HepG2 (cell line): ENCODE data around the gene KIAA0232. TPM values are rescaled to one million over a fixed set of nuclear protein-coding genes. Genes with fewer than 3 reads are reported as not detected.

Source experiments
- HMGXB3 ChIP-seq: sonication (generic); formaldehyde crosslinking; IDR thresholded peaks from 2 replicates; pipeline ENCODE4 v1.4.0; 2020; ENCODE audit warnings: missing genetic modification reagents, borderline replicate concordance
- NCOA1 ChIP-seq: sonication (generic); formaldehyde crosslinking; IDR thresholded peaks from 2 replicates; pipeline ENCODE4 v1.9.0; 2021; ENCODE audit warnings: missing genetic modification reagents
- NFRKB ChIP-seq: fragments of 450-650 bp; IDR thresholded peaks from 2 replicates; pipeline ENCODE4 v1.6.1; 2017
- TEF ChIP-seq: sonication (generic); formaldehyde crosslinking; IDR thresholded peaks from 2 replicates; pipeline ENCODE4 v1.5.0; 2020; ENCODE audit warnings: missing genetic modification reagents
- TGIF2 ChIP-seq: IDR thresholded peaks from 2 replicates; pipeline ENCODE4 v1.6.1; 2016; ENCODE audit warnings: control low read depth, missing compliant biosample characterization
- WIZ ChIP-seq: sonication (generic); formaldehyde crosslinking; IDR thresholded peaks from 2 replicates; pipeline ENCODE4 v1.5.1; 2020; ENCODE audit warnings: mild to moderate bottlenecking, missing genetic modification reagents
- ZBTB26 ChIP-seq: IDR thresholded peaks from 2 replicates; pipeline ENCODE4 v1.6.1; 2016; ENCODE audit warnings: missing compliant biosample characterization, missing genetic modification reagents, borderline replicate concordance
- ZBTB49 ChIP-seq: sonication (generic); formaldehyde crosslinking; IDR thresholded peaks from 2 replicates; pipeline ENCODE4 v1.4.0; 2020; ENCODE audit warnings: missing genetic modification reagents, borderline replicate concordance
- ZNF256 ChIP-seq: sonication (generic); formaldehyde crosslinking; conservative IDR thresholded peaks from 2 replicates; pipeline ENCODE4 v1.4.0; 2020; ENCODE audit warnings: missing genetic modification reagents
- ZNF646 ChIP-seq: sonication (generic); formaldehyde crosslinking; IDR thresholded peaks from 2 replicates; pipeline ENCODE4 v1.9.0; 2021; ENCODE audit warnings: mild to moderate bottlenecking, missing genetic modification reagents
- ZSCAN31 ChIP-seq: sonication (generic); formaldehyde crosslinking; IDR thresholded peaks from 2 replicates; pipeline ENCODE4 v1.5.0; 2020; ENCODE audit warnings: low read depth, mild to moderate bottlenecking, missing genetic modification reagents
- polyA plus RNA-seq, 8 experiments: library from polyadenylated mRNA; depleted of rRNA in 3 of 8; stranded (reverse) in 7 of 8; unstranded in 1 of 8; fragments of >200 nt; fragmentation: Illumina TruSeq in 4 of 8; extraction: Trizol in 4 of 8; gene quantifications; 2 replicates each; pipeline versions ENCODE4 v1.2.1 to v1.2.3, GENCODE V29; 2011 to 2016; ENCODE audit warnings: low read depth in 4 of 8, missing spikeins in 1 of 8, mixed read lengths in 1 of 8; ENCODE audit not compliant: insufficient read depth in 1 of 8
- total RNA-seq, 5 experiments: library from RNA; depleted of rRNA; stranded (reverse); fragments of >200 nt; fragmentation: Illumina TruSeq; extraction: Trizol; gene quantifications; 2 replicates each; pipeline ENCODE4 v1.2.3, GENCODE V29; 2016; ENCODE audit warnings: low read depth in 1 of 5

Gene KIAA0232
- total and polyA plus RNA-seq, 2 of the 13 experiments (the other 11 are each of a cell fraction or from before 2014, with no cell fraction given): 7.8 to 17.1 TPM

- peak; percentile 73 for TF ChIP-seq HMGXB3 (CRISPR knock-in tag)
- peak; percentile 56; the same call in 1 of the 2 replicates for TF ChIP-seq ZBTB26 (CRISPR knock-in tag)
- peak; percentile 95 for TF ChIP-seq TGIF2
- TF ChIP-seq WIZ (CRISPR knock-in tag): no peak
- TF ChIP-seq ZBTB49 (CRISPR knock-in tag): no peak
- TF ChIP-seq ZNF256: 0 out of 2 replicates have a peak, but pooled peaks have one; percentile 32
- no peak; the same call in 1 of the 2 replicates for TF ChIP-seq NFRKB
- peak; percentile 67; the same call in 1 of the 2 replicates for TF ChIP-seq NCOA1 (CRISPR knock-in tag)
- no peak; the same call in 1 of the 2 replicates for TF ChIP-seq ZSCAN31 (CRISPR knock-in tag)
- no peak for TF ChIP-seq TEF (CRISPR knock-in tag)
- no peak for TF ChIP-seq ZNF646
Observed at GRCh38 chr4:6893449-6894085, 111.0 kb downstream of the KIAA0232 start (continued).
